Caco-2 (cell line): ENCODE results near the gene C2orf74. TPM values are rescaled to one million over a fixed set of nuclear protein-coding genes. Genes with fewer than 3 reads are reported as not detected.
"Not testable (repeated sequence)": the region's sequence is repeated elsewhere in the genome, so short reads cannot be mapped to it uniquely, and the experiment has no call there.

Experiments used
- BruUV-seq: library from RNA; stranded (reverse); fragments of 400-500 nt; replicated peaks from 2 replicates; lab custom pipeline; 2021; lab: Mats Ljungman, UMichigan
- CTCF ChIA-PET: fragments of 300-600 bp; sonication (Branson Sonifier 250); formaldehyde crosslinking; loops from one replicate; lab custom pipeline; 2022; ENCODE audit warnings: antibody characterized with exemption; lab: Charles Lee
- POLR2A ChIA-PET: fragments of 300-600 bp; sonication (Branson Sonifier 250); formaldehyde crosslinking; loops from one replicate; lab custom pipeline; 2022; ENCODE audit warnings: antibody characterized with exemption; lab: Charles Lee
- DNase-seq, 2 experiments: peaks; one replicate each; pipeline versions ENCODE4 v3.0.0 to v3.0.0-alpha.2; 2020 to 2022
- H3K27me3 ChIP-seq: replicated peaks from 2 replicates; pipeline ENCODE4 v1.6.0; 2011; ENCODE audit warnings: low read length; ENCODE audit not compliant: control insufficient read depth, insufficient read depth
- H3K36me3 ChIP-seq: 2 replicates; pipeline ENCODE4 v1.5.1; 2011; ENCODE audit warnings: low read length; ENCODE audit not compliant: control insufficient read depth, insufficient read depth
- H3K4me1 ChIP-seq: fragments of 250-450 bp; sonication (Bioruptor Pico); 2 replicates; pipeline ENCODE4 v1.5.1; 2020; ENCODE audit warnings: mild to moderate bottlenecking
- H3K4me3 ChIP-seq: 2 replicates; pipeline ENCODE4 v1.5.1; 2011; ENCODE audit warnings: low read depth, mild to moderate bottlenecking, control low read depth, low read length
- H3K9me3 ChIP-seq: fragments of 250-450 bp; sonication (Bioruptor Pico); 2 replicates; pipeline ENCODE4 v1.5.1; 2020; ENCODE audit warnings: mild to moderate bottlenecking, moderate library complexity
- H3K27ac Mint-ChIP-seq: one replicate; pipeline ENCODE4 v1.8.0; 2022; ENCODE audit warnings: mixed read lengths; ENCODE audit not compliant: unreplicated experiment
- H3K27me3 Mint-ChIP-seq: one replicate; pipeline ENCODE4 v1.8.0; 2022; ENCODE audit warnings: mixed read lengths; ENCODE audit not compliant: insufficient read depth, unreplicated experiment
- H3K36me3 Mint-ChIP-seq: one replicate; pipeline ENCODE4 v1.8.0; 2022; ENCODE audit warnings: mild to moderate bottlenecking, mixed read lengths; ENCODE audit not compliant: insufficient read depth, unreplicated experiment
- H3K4me1 Mint-ChIP-seq: one replicate; pipeline ENCODE4 v1.8.0; 2022; ENCODE audit warnings: low read depth, mixed read lengths; ENCODE audit not compliant: unreplicated experiment
- H3K4me3 Mint-ChIP-seq: one replicate; pipeline ENCODE4 v1.8.0; 2022; ENCODE audit warnings: mild to moderate bottlenecking, moderate library complexity, mixed read lengths; ENCODE audit not compliant: unreplicated experiment
- H3K9me3 Mint-ChIP-seq: one replicate; pipeline ENCODE4 v1.8.0; 2022; ENCODE audit warnings: mixed read lengths; ENCODE audit not compliant: unreplicated experiment
- CTCF ChIP-seq, 2 experiments: fragments of 200-600 bp in 1 of 2; IDR thresholded peaks; 1 replicate in 1 of 2; 2 replicates in 1 of 2; pipeline versions ENCODE4 v1.5.1 to v1.8.0; 2011 to 2022; ENCODE audit warnings: antibody characterized with exemption in 1 of 2, control low read depth in 1 of 2, inconsistent platforms in 1 of 2, low read depth in 1 of 2, low read length in 1 of 2, mild to moderate bottlenecking in 1 of 2, moderate library complexity in 1 of 2; ENCODE audit not compliant: insufficient read depth in 1 of 2, severe bottlenecking in 1 of 2, unreplicated experiment in 1 of 2
- intact Hi-C: fragments of 100-400 bp; cut with micrococcal nuclease; formaldehyde crosslinking; loops from one replicate; pipeline ENCODE4 v1.10.0; 2022; ENCODE audit not compliant: unreplicated experiment
- total RNA-seq: library from RNA; stranded (reverse); gene quantifications from 2 replicates; pipeline ENCODE4 v1.2.3, GENCODE V29; 2022

Gene C2orf74
- total RNA-seq, 1 experiment from 2014 or later = not detected

GRCh38 chr2:61185231-61185728, 23.3 kb downstream of the C2orf74 start:
- H3K36me3 Mint-ChIP-seq = peaks cover 99% of the 10 kb centered on the region
- intact Hi-C loops = no loop called here
- H3K27ac Mint-ChIP-seq = no peak overlapping the region
- no peak overlapping the region for H3K4me3 ChIP-seq
- H3K4me1 Mint-ChIP-seq = no peaks in the 10 kb centered on the region
- CTCF ChIA-PET = no interaction called here
- H3K4me3 Mint-ChIP-seq = no peak overlapping the region
- no peaks in the 10 kb centered on the region for H3K27me3 Mint-ChIP-seq
- TF ChIP-seq CTCF (IDR thresholded peaks at IDR 0.05; ENCODE audit: insufficient read depth in 1 of 2, low read depth in 1 of 2, low read length in 1 of 2, severe bottlenecking in 1 of 2, unreplicated experiment in 1 of 2) = no peak
- no peaks in the 10 kb centered on the region for H3K9me3 Mint-ChIP-seq
- peaks cover 8% of the 10 kb centered on the region for H3K36me3 ChIP-seq
- H3K4me1 ChIP-seq = no peaks in the 10 kb centered on the region
- no peaks in the 10 kb centered on the region for H3K27me3 ChIP-seq
- POLR2A ChIA-PET = interaction anchor here (0.6 kb wide), 1 partner anchor 16 kb away, joined by 15 read pairs; no protein-coding TSS in a partner anchor
- DNase-seq = no peak
- H3K9me3 ChIP-seq = no peaks in the 10 kb centered on the region
- BruUV-seq = no TSS peak

DNA sequence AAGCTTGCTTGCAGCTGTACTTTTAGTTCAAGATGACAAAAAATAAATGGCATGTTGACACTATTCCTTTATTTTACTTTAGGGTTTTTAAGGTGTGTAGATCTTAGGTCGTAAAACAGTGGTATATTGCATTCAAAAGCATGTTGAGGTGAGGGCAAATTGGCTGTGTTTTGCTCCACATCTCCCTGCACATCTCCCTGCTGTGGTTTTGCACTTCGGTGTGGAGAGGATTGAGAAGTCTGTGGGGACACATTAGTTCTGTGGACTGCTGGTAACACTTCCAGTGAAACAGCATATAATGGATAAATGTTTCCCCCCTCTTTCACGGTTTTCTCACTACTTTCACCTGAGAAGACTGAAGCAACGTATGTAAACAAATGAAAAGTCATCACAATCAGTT, 25.1 kb downstream of the C2orf74 start:
- Mint-ChIP-seq H3K9me3 (no peaks in the 10 kb centered on the region), H3K27me3 (no peaks in the 10 kb centered on the region), H3K36me3 (peaks cover 95% of the 10 kb centered on the region), H3K27ac (no peak overlapping the region), H3K4me1 (no peaks in the 10 kb centered on the region), H3K4me3 (no peak overlapping the region)
- TF ChIP-seq CTCF (IDR thresholded peaks at IDR 0.05; ENCODE audit: insufficient read depth in 1 of 2, low read depth in 1 of 2, low read length in 1 of 2, severe bottlenecking in 1 of 2, unreplicated experiment in 1 of 2) = no peak
- Histone ChIP-seq H3K36me3 (peaks cover 8% of the 10 kb centered on the region), H3K27me3 (no peaks in the 10 kb centered on the region), H3K4me1 (no peaks in the 10 kb centered on the region), H3K4me3 (no peak overlapping the region), H3K9me3 (no peaks in the 10 kb centered on the region)
- BruUV-seq = no TSS peak
- no peak for DNase-seq
- intact Hi-C loops = no loop called here
- ChIA-PET CTCF (no interaction called here), POLR2A (no interaction called here)

- intact Hi-C loops = no loop called here
- ChIA-PET CTCF (no interaction called here), POLR2A (interaction anchor here (0.6 kb wide), 1 partner anchor 17 kb away, joined by 3 read pairs; no protein-coding TSS in a partner anchor)
- Mint-ChIP-seq H3K36me3 (peaks cover 62% of the 10 kb centered on the region), H3K4me3 (no peak overlapping the region), H3K27me3 (no peaks in the 10 kb centered on the region), H3K4me1 (no peaks in the 10 kb centered on the region), H3K9me3 (no peaks in the 10 kb centered on the region), H3K27ac (no peak overlapping the region)
- Histone ChIP-seq H3K4me1 (no peaks in the 10 kb centered on the region), H3K9me3 (no peaks in the 10 kb centered on the region), H3K27me3 (no peaks in the 10 kb centered on the region), H3K36me3 (no peaks in the 10 kb centered on the region; the same call in 1 of the 2 replicates), H3K4me3 (no peak overlapping the region)
- no peak for DNase-seq
- no peak for TF ChIP-seq CTCF (IDR thresholded peaks at IDR 0.05; ENCODE audit: insufficient read depth in 1 of 2, low read depth in 1 of 2, low read length in 1 of 2, severe bottlenecking in 1 of 2, unreplicated experiment in 1 of 2)
- BruUV-seq = no TSS peak
These were observed 31.9 kb downstream of the C2orf74 start for GRCh38 chr2:61193670-61194561.

- BruUV-seq, H3K4me1 ChIP-seq, H3K4me1 Mint-ChIP-seq, H3K36me3 ChIP-seq, H3K9me3 Mint-ChIP-seq, H3K27ac Mint-ChIP-seq, CTCF ChIA-PET, H3K27me3 ChIP-seq, H3K4me3 Mint-ChIP-seq, intact Hi-C loops, H3K9me3 ChIP-seq, H3K27me3 Mint-ChIP-seq, POLR2A ChIA-PET, DNase-seq, H3K4me3 ChIP-seq: not testable (repeated sequence)
- peaks cover 55% of the 10 kb centered on the region for H3K36me3 Mint-ChIP-seq
These were observed 32.7 kb downstream of the C2orf74 start for GRCh38 chr2:61194646-61195045.
